Lung microvascular endothelial cell (primary cell): ENCODE measurements around the gene ASB18. TPM values are rescaled to one million over a fixed set of nuclear protein-coding genes. Genes with fewer than 3 reads are reported as not detected.
A peak's percentile ranks its signal among the peaks of the same experiment; 100 is the strongest.

Experiments
- DNase-seq, 2 donors: peaks; one replicate each; pipeline versions ENCODE4 v3.0.0 to v3.0.0-alpha.2; 2010; ENCODE audit warnings: low read depth in 2 of 2
- total RNA-seq: library from RNA; depleted of rRNA; stranded (reverse); fragments of >200 nt; gene quantifications from 2 replicates; pipeline ENCODE4 v1.2.1, GENCODE V29; 2014

The ASB18 gene
- total RNA-seq, 1 donor from 2014 or later, result not detected

DNA sequence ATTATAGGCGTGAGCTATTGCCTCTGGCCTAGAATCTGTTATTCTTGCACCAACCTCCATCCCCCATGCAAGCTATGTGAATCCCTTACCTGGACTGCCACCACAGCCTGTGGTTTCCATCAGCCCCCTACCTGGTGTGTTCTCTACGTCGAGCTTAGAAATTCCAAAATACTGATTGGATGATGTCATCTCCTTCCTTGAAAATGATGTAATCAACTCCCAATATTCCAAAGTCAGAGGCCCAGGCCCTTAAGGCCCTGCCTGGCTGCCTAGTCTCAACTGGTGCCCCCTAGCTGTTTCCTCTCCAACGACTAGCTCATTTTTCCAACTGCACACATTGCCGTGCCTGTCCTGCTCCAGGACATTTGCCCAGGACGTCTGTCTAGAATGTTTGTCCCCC, 54.7 kb downstream of the ASB18 start:
- no peak for DNase-seq

GRCh38 chr2:236208019-236208926, 55.9 kb downstream of the ASB18 start:
- DNase-seq, result no peak

- DNase-seq, result no peak
Observed at GRCh38 chr2:236207472-236207871, 56.7 kb downstream of the ASB18 start.

DNA sequence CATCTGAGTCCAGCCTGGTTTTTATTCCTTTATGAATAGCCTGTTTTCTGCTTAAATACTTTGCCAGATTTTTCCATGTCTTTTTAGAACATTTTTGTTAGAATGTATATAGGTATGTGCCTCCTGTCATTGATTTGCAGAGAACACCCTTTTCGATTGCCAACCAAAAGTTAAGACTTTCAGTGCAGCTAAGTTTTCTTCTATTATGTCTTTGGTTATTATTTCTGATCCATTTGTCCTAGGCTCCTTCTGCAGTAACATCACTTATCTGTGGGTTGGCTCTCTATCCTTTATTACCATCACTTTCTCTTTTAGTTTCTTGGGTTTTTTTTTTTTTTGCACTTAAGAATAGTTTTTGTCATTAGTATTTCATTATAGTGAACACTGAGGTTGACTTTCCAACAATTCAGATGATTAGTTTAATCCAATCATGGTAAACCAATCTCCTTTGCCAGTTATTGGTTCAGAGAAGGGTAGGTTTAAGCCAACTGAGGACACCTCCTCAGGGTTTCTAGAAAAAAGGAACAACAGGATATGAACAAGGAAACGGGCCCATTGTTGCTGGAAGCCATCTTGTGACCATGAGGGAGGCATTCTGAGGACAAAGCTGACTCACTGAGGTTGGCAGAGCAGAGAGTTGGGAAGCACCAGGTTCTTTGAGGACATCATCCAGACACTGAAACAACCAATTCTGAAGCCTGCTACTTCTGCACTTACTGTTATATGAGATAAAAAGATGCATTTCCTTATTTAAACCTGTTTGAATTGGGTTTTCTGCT, 58.1 kb downstream of the ASB18 start:
- DNase-seq, result peak; percentile 25 to 66

DNA sequence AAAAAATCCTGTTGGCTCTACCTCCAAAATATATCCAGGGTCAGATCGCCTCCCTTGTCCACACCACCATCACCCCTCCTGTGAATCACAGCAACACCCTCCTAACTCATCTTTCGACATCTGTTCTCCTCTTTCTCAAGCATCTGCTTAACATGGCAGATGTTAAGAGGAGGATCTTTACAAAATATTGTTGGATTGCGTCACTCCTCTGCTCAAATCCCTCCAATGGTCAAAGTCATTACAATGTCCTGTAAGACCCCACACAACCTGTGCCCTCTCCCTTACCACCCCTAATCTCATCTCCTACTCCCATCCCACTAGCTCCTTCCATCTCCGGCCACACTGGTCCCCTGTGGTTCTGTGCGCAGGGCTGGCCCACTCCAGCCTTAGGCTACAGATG, 59.3 kb downstream of the ASB18 start:
- DNase-seq, result no peak

GRCh38 chr2:236200378-236200777, 63.8 kb downstream of the ASB18 start:
- no peak for DNase-seq

- no peak for DNase-seq
Observed at GRCh38 chr2:236196366-236196765, 67.8 kb downstream of the ASB18 start.

GRCh38 chr2:236195726-236196125, 68.5 kb downstream of the ASB18 start:
- DNase-seq, result no peak

DNA sequence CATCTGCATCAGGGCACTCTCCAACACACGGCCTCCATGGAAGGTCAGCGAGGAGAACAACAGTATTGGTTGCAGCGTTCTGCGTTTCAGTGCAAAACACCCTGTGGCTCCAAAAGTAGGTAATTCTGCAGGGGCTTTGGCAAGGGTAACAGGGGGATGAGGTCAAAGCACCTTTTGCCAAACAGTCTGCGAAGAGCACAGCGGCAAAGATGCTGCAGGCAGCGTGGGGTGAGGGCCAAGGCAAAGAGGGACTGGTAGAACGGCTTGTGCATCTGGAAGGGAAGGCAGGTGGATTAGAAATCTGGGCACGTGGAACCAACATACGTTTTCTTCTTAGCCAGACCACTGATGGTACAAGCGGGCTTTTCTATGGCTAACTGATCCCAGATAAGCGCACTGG, 69.4 kb downstream of the ASB18 start:
- no peak for DNase-seq

- DNase-seq, result no peak
Observed at GRCh38 chr2:236193026-236193425, 71.2 kb downstream of the ASB18 start.

GRCh38 chr2:236190674-236191073, 73.5 kb downstream of the ASB18 start:
- no peak for DNase-seq

DNA sequence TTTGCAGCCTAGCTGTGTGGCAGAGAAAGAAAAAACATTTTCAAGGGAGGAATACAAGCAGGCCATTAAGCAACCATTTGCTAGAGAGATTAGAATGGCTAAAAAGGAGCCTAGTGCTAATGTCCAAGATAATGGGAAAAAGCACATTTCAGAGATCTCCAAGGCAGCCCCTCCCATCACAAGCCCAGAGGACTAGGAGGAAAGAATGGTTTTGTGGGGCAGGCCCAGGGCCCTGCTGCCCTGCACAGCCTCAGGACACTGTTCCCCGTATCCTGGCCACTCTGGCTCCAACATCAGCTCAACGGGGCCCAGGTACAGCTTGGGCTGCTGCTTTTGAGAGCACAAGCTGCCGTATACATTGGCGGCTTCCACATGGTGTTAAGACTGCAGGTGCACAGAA, 79.5 kb downstream of the ASB18 start:
- DNase-seq, result no peak

- DNase-seq, result peak; percentile 82 to 84
Observed at GRCh38 chr2:236180831-236181453, 83.3 kb downstream of the ASB18 start.

- peak; percentile 76 to 86 for DNase-seq
Observed at GRCh38 chr2:236180076-236180816, 84.0 kb downstream of the ASB18 start.

DNA sequence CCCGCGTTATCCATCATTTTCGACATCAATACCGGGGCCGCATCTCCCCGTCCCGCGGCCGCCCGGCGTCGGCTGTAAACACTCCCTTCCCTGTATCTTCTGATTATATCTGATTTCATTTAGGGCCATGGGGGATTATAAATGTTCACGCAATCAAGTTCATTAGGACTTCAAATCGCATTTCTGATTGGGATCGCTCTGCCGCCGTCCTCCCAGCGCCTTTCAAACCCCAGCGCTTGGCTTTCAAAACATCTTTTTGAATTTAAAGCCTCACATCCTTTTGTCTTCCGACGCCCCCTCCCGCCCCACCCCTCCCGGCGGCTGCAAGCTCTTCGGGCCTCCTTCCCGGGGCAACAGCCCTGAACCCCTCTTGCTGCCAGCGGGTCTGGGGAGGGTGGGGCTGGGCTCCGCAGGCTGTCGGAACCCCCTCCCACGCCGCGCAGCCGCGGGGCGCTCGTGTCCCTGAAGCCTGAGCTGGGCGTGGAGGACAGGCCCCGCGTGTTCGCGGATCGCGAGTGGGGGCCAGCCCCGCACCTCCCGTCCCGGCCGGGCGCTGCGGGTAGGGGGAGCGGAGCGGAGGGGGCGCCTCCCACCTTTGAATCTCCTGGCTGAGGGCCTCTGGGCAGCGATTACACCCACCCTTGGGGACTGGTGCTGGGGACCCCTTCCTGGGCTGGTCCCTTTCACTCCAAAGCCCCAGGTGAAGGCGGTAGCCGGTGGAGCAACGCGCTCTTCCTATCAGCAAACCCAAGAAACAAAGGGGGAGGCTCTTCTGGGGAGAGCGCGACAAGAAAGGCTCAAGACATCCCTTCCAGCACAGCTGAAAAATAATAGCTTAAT, 84.8 kb downstream of the ASB18 start:
- peak; percentile 47 to 51 for DNase-seq

GRCh38 chr2:236178890-236179235, 85.3 kb downstream of the ASB18 start:
- DNase-seq, result peak in 1 of 2 donors; percentile 23

DNA sequence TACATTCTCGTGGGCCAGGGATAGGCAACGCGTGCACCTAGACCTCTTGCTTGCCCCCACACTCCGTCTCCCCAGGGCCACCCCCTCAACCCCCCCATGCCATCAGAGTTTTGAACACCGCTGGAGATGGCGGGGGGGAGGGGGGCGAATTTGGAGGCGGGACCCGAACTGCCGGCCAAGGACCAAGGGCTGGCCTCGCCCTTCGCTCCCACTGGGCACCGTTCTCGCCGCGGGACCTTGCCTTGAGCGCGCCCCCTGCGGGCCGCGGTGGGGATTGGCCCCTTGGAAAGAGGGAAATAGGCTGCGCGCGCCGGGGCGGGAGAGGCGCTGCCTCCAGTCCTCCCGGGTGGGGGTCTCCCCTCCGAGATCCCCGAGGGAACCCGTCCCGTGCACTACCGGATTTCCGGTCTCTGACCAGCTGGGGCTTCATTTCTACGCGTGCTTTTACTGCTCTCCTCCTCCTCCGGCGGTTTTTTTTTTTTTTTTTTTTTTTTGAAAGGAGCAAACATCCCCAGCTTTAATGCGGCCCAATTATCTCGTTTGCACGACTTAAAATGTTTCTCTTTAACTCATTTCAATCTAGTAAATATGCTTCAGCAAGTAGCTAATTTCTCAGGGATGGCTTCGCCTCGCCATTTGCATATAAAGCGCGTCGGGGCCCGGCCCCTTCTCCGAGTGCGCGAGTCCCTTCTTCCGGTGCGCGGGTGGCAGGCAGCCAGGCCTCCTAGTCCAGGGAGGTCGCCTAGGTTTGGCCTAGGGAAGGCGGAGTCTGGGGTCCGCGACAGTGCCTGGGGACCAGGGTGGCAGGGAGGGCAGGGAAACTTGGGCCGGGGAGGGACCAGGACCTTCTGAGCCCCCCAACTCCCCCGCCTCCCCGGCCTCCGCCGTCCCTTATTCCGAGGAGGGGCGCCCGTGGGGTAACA, 86.0 kb downstream of the ASB18 start:
- peak; percentile 69 to 75 for DNase-seq

GRCh38 chr2:236177604-236177966, 86.6 kb downstream of the ASB18 start:
- peak; percentile 53 to 71 for DNase-seq

- no peak for DNase-seq
Observed at GRCh38 chr2:236176951-236177350, 87.3 kb downstream of the ASB18 start.

DNA sequence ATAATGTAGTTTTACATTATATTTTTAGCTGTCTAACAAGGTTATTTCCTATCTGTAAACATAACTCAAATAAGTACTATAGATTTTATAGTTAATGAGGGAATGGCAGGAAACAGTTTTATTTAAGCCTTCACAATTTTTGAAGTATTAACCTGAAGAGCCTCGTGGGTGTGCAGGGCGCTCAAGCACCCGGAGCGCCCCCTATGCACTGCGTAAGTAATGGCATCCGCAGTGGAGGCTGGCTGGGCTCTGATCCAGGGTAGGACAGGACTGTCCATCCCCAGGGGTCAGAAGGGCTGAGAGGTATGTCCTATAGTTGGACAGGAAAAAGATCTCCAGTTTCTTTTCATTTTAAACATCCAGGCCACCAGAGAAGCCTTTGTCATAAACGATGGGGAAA, 87.8 kb downstream of the ASB18 start:
- peak; percentile 59 to 73 for DNase-seq
